Measurements from ENCODE around the gene IL10RB. TPM values are rescaled to one million over a fixed set of nuclear protein-coding genes. Genes with fewer than 3 reads are reported as not detected.

IL10RB gene
- total and polyA plus RNA-seq, 2 of the 13 experiments (the other 11 are each of a cell fraction or from before 2014, with no cell fraction given): 17.4 to 18.2 TPM

- TF ChIP-seq PRDM4 (CRISPR knock-in tag; IDR thresholded peaks at IDR 0.05; ENCODE audit: borderline replicate concordance): no peak
- no peak for TF ChIP-seq SMAD3 (CRISPR knock-in tag; IDR thresholded peaks at IDR 0.05)
- TF ChIP-seq ZSCAN31 (CRISPR knock-in tag; IDR thresholded peaks at IDR 0.05; ENCODE audit: low read depth): no peak
- no peak for TF ChIP-seq HCFC1 (IDR thresholded peaks at IDR 0.05; ENCODE audit: low read depth, low read length)
- TF ChIP-seq DDIT3 (CRISPR knock-in tag; IDR thresholded peaks at IDR 0.05): no peak
- no peak for TF ChIP-seq ZNF567 (CRISPR knock-in tag; IDR thresholded peaks at IDR 0.05; ENCODE audit: borderline replicate concordance)
- no peak for TF ChIP-seq ZNF136 (CRISPR knock-in tag; IDR thresholded peaks at IDR 0.05; ENCODE audit: low read depth)
- TF ChIP-seq EHMT2 (IDR thresholded peaks at IDR 0.05; ENCODE audit: borderline replicate concordance, low read depth, low read length): no peak
- TF ChIP-seq ZNF614 (CRISPR knock-in tag; IDR thresholded peaks at IDR 0.05; ENCODE audit: borderline replicate concordance): no peak
- TF ChIP-seq ATF6 (CRISPR knock-in tag; conservative IDR thresholded peaks at IDR 0.05): no peak
- TF ChIP-seq ZBTB37 (CRISPR knock-in tag; IDR thresholded peaks at IDR 0.05): no peak
- no peak for TF ChIP-seq ZNF546 (CRISPR knock-in tag; conservative IDR thresholded peaks at IDR 0.05)
- no peak for TF ChIP-seq FIP1L1 (IDR thresholded peaks at IDR 0.05; ENCODE audit: borderline replicate concordance, insufficient read depth, low read depth, low read length)
- TF ChIP-seq ZNF740 (CRISPR knock-in tag; IDR thresholded peaks at IDR 0.05): no peak
- no peak for TF ChIP-seq ZNF672 (CRISPR knock-in tag; IDR thresholded peaks at IDR 0.05)
- no peak for TF ChIP-seq PAF1 (CRISPR knock-in tag; IDR thresholded peaks at IDR 0.05)
- TF ChIP-seq MLXIP (CRISPR knock-in tag; IDR thresholded peaks at IDR 0.05; ENCODE audit: borderline replicate concordance): no peak
- no peak for TF ChIP-seq ZNF34 (CRISPR knock-in tag; IDR thresholded peaks at IDR 0.05; ENCODE audit: borderline replicate concordance)
- 0 out of 2 replicates have a peak, but pooled peaks have one; percentile 61 for TF ChIP-seq RORA (CRISPR knock-in tag; IDR thresholded peaks at IDR 0.05)
Measured at GRCh38 chr21:33266050-33266788, at the start of gene IL10RB (continued).
